ENCODE results near the gene ADAMTS2. TPM values are rescaled to one million over a fixed set of nuclear protein-coding genes. Genes with fewer than 3 reads are reported as not detected.

ADAMTS2 gene
- total and polyA plus RNA-seq, 2 donors from 2014 or later = 2.0 to 13.6 TPM

GRCh38 chr5:179166171-179166885 is 178.9 kb downstream of the ADAMTS2 start:
- FAIRE-seq (no peak), DNase-seq (peak in 2 of 5 donors; percentile 34 to 59)
- H3K27me3 ChIP-seq (ENCODE audit: control insufficient read depth, insufficient read depth, low read length) = no peaks in the 10 kb centered on the region
- H3K27ac ChIP-seq (ENCODE audit: low read depth in 2 of 2, low read length in 2 of 2) = no peak overlapping the region
- no peak overlapping the region for H3K9ac ChIP-seq (ENCODE audit: low read length in 3 of 3)
- H3K9me3 ChIP-seq (ENCODE audit: control insufficient read depth in 2 of 3, insufficient read depth in 1 of 3, low read length in 3 of 3) = no peaks in the 10 kb centered on the region
- no peak for TF ChIP-seq CTCF (IDR thresholded peaks at IDR 0.05; ENCODE audit: borderline replicate concordance, extremely low read depth, insufficient read depth)
- H3K4me3 ChIP-seq (ENCODE audit: low read length in 3 of 3) = no peak overlapping the region
- no peaks in the 10 kb centered on the region for H3K36me3 ChIP-seq (ENCODE audit: control insufficient read depth in 2 of 3, insufficient read depth in 3 of 3, low read length in 3 of 3)
- peaks cover 0 to 5% (median 0%) of the 10 kb centered on the region in 3 donors for H3K4me1 ChIP-seq (ENCODE audit: control insufficient read depth in 2 of 3, insufficient read depth in 2 of 3, low read depth in 1 of 3, low read length in 3 of 3)
- intact Hi-C loops (cut with DNase I) = loop anchor here (5.0 kb wide), 1 partner anchor 326 kb away; no protein-coding TSS in a partner anchor

- DNase-seq (peak in 2 of 5 donors; percentile 27 to 61), FAIRE-seq (no peak)
- Histone ChIP-seq H3K4me3 (ENCODE audit: low read length in 3 of 3) (no peak overlapping the region), H3K9me3 (ENCODE audit: control insufficient read depth in 2 of 3, insufficient read depth in 1 of 3, low read length in 3 of 3) (no peaks in the 10 kb centered on the region), H3K27me3 (ENCODE audit: control insufficient read depth, insufficient read depth, low read length) (no peaks in the 10 kb centered on the region), H3K27ac (ENCODE audit: low read depth in 2 of 2, low read length in 2 of 2) (no peak overlapping the region), H3K36me3 (ENCODE audit: control insufficient read depth in 2 of 3, insufficient read depth in 3 of 3, low read length in 3 of 3) (no peaks in the 10 kb centered on the region), H3K4me1 (ENCODE audit: control insufficient read depth in 2 of 3, insufficient read depth in 2 of 3, low read depth in 1 of 3, low read length in 3 of 3) (peaks cover 0 to 5% (median 0%) of the 10 kb centered on the region in 3 donors), H3K9ac (ENCODE audit: low read length in 3 of 3) (no peak overlapping the region)
- intact Hi-C loops (cut with DNase I) = loop anchor here (5.0 kb wide), 1 partner anchor 327 kb away; no protein-coding TSS in a partner anchor
- TF ChIP-seq CTCF (IDR thresholded peaks at IDR 0.05; ENCODE audit: borderline replicate concordance, extremely low read depth, insufficient read depth) = no peak
Measured at GRCh38 chr5:179165421-179166170, 179.7 kb downstream of the ADAMTS2 start.

GRCh38 chr5:179164331-179165311 is 180.6 kb downstream of the ADAMTS2 start:
- FAIRE-seq (no peak), DNase-seq (peak in 2 of 5 donors; percentile 24 to 54)

More at GRCh38 chr5:179164331-179165311, 180.6 kb downstream of the ADAMTS2 start:
- no peak for TF ChIP-seq CTCF (IDR thresholded peaks at IDR 0.05; ENCODE audit: borderline replicate concordance, extremely low read depth, insufficient read depth)
- Histone ChIP-seq H3K9ac (ENCODE audit: low read length in 3 of 3) (no peak overlapping the region), H3K9me3 (ENCODE audit: control insufficient read depth in 2 of 3, insufficient read depth in 1 of 3, low read length in 3 of 3) (no peaks in the 10 kb centered on the region), H3K27me3 (ENCODE audit: control insufficient read depth, insufficient read depth, low read length) (no peaks in the 10 kb centered on the region), H3K4me1 (ENCODE audit: control insufficient read depth in 2 of 3, insufficient read depth in 2 of 3, low read depth in 1 of 3, low read length in 3 of 3) (peaks cover 0 to 5% (median 0%) of the 10 kb centered on the region in 3 donors), H3K36me3 (ENCODE audit: control insufficient read depth in 2 of 3, insufficient read depth in 3 of 3, low read length in 3 of 3) (no peaks in the 10 kb centered on the region), H3K4me3 (ENCODE audit: low read length in 3 of 3) (no peak overlapping the region), H3K27ac (ENCODE audit: low read depth in 2 of 2, low read length in 2 of 2) (no peak overlapping the region)
- intact Hi-C loops (cut with DNase I) = loop anchor here (5.0 kb wide), 1 partner anchor 328 kb away; no protein-coding TSS in a partner anchor

Measured in kidney (tissue), 14 donors.